AG09309 (cell line): ENCODE data around the gene POLR2M.

Experiments
- DNase-seq: peaks from one replicate; pipeline ENCODE4 v3.0.0-alpha.2; 2010; ENCODE audit warnings: low read depth
- H3K4me3 ChIP-seq: 2 replicates; pipeline ENCODE4 v1.5.1; 2011; ENCODE audit warnings: mild to moderate bottlenecking, low read depth, low read length, moderate library complexity; ENCODE audit not compliant: control insufficient read depth
- CTCF ChIP-seq: IDR thresholded peaks from 2 replicates; pipeline ENCODE4 v1.5.1; 2011; ENCODE audit warnings: mild to moderate bottlenecking, low read depth, low read length, inconsistent platforms; ENCODE audit not compliant: insufficient read depth, control insufficient read depth; ENCODE audit errors: missing control alignments

POLR2M gene

GRCh38 chr15:57698991-57699390 is 7.5 kb upstream of the POLR2M start:
- TF ChIP-seq CTCF = no peak
- no peak for DNase-seq
- H3K4me3 ChIP-seq = no peak overlapping the region

- no peak overlapping the region for H3K4me3 ChIP-seq
- DNase-seq = no peak
- TF ChIP-seq CTCF = no peak
Observed at GRCh38 chr15:57703387-57703786, 3.1 kb upstream of the POLR2M start.

- no peak overlapping the region for H3K4me3 ChIP-seq
- TF ChIP-seq CTCF = no peak
- DNase-seq = no peak
Observed at GRCh38 chr15:57704441-57704840, 2.1 kb upstream of the POLR2M start.

- no peak for TF ChIP-seq CTCF
- no peak for DNase-seq
- H3K4me3 ChIP-seq = peak overlapping the region; percentile 89
Observed at GRCh38 chr15:57705746-57706404, 639 bp upstream of the POLR2M start.

GRCh38 chr15:57708047-57708446 is 1.5 kb downstream of the POLR2M start:
- no peak for TF ChIP-seq CTCF
- no peak overlapping the region for H3K4me3 ChIP-seq
- no peak for DNase-seq

GRCh38 chr15:57718309-57718708 is 11.8 kb downstream of the POLR2M start:
- no peak for TF ChIP-seq CTCF
- DNase-seq = no peak

More at GRCh38 chr15:57718309-57718708, 11.8 kb downstream of the POLR2M start:
- no peak overlapping the region for H3K4me3 ChIP-seq
